Natural killer cell (primary cell): Measurements from ENCODE around the gene CGRRF1. TPM values are rescaled to one million over a fixed set of nuclear protein-coding genes. Genes with fewer than 3 reads are reported as not detected.

ENCODE experiments used
- ATAC-seq, 3 donors: fragments of 150-1000 bp in 2 of 3; fragments of 200-7000 bp in 1 of 3; cut with Tn5 transposase; 1 replicate in 1 of 3; 2 replicates in 2 of 3; pipeline ENCODE4 v1.10.0; 2021; ENCODE audit warnings: mild to moderate bottlenecking in 2 of 3, moderate library complexity in 2 of 3
- DNase-seq, 2 donors: peaks; one replicate each; pipeline versions ENCODE4 v3.0.0 to v3.0.0-alpha.2; 2013 to 2021; ENCODE audit warnings: mixed read lengths in 1 of 2
- H3K27ac ChIP-seq: one replicate; pipeline ENCODE4 v1.5.1; 2013; ENCODE audit warnings: mild to moderate bottlenecking, low read length
- H3K27me3 ChIP-seq: one replicate; pipeline ENCODE4 v1.6.1; 2013; ENCODE audit warnings: low read length; ENCODE audit not compliant: control insufficient read depth, insufficient read depth
- H3K36me3 ChIP-seq: one replicate; pipeline ENCODE4 v1.6.1; 2013; ENCODE audit warnings: low read length; ENCODE audit not compliant: control insufficient read depth, insufficient read depth
- H3K4me1 ChIP-seq: one replicate; pipeline ENCODE4 v1.6.1; 2013; ENCODE audit warnings: low read length; ENCODE audit not compliant: control insufficient read depth, insufficient read depth
- H3K4me3 ChIP-seq: one replicate; pipeline ENCODE4 v1.5.1; 2013; ENCODE audit warnings: low read length
- H3K9me3 ChIP-seq: one replicate; pipeline ENCODE4 v1.6.1; 2013; ENCODE audit warnings: low read length; ENCODE audit not compliant: control insufficient read depth, insufficient read depth
- H3K27ac Mint-ChIP-seq, 2 donors: one replicate each; pipeline ENCODE4 v1.8.0; 2022; ENCODE audit warnings: mild to moderate bottlenecking in 2 of 2, mixed read lengths in 2 of 2, moderate library complexity in 1 of 2
- H3K27me3 Mint-ChIP-seq, 2 donors: one replicate each; pipeline ENCODE4 v1.8.0; 2022; ENCODE audit warnings: low read depth in 2 of 2, mixed read lengths in 2 of 2
- H3K36me3 Mint-ChIP-seq: one replicate; pipeline ENCODE4 v1.8.0; 2022; ENCODE audit warnings: mixed read lengths
- H3K4me1 Mint-ChIP-seq, 2 donors: one replicate each; pipeline ENCODE4 v1.8.0; 2022; ENCODE audit warnings: mixed read lengths in 2 of 2
- H3K4me3 Mint-ChIP-seq: one replicate; pipeline ENCODE4 v1.8.0; 2022; ENCODE audit warnings: mild to moderate bottlenecking, moderate library complexity, mixed read lengths
- H3K9me3 Mint-ChIP-seq, 2 donors: one replicate each; pipeline ENCODE4 v1.8.0; 2022; ENCODE audit warnings: mixed read lengths in 2 of 2
- CTCF ChIP-seq: fragments of 200-600 bp; IDR thresholded peaks from one replicate; pipeline ENCODE4 v1.8.0; 2022; ENCODE audit warnings: antibody characterized with exemption
- WGBS: methylation state at CpG from one replicate; pipeline ENCODE4 v1.1.7; 2013; ENCODE audit warnings: missing lambda C conversion rate; ENCODE audit not compliant: insufficient coverage; 5-methylcytosine and 5-hydroxymethylcytosine counted together
- intact Hi-C: fragments of 100-400 bp; cut with micrococcal nuclease; formaldehyde crosslinking; loops from one replicate; pipeline ENCODE4 v1.14.2; 2022
- total RNA-seq, 4 donors: library from RNA; stranded (reverse); fragments of 120-200 nt in 1 of 4; gene quantifications; one replicate each; pipeline versions ENCODE4 v1.2.3 to v1.2.4, GENCODE V29; 2013 to 2022

Gene CGRRF1
- total RNA-seq, 3 donors from 2014 or later (not counting 1 experiment from before 2014, with no cell fraction given), result 25.4 to 30.1 (median 26.7) TPM

GRCh38 chr14:54554401-54554800, 44.7 kb downstream of the CGRRF1 start:
- no peak for TF ChIP-seq CTCF
- Histone ChIP-seq H3K9me3 (no peaks in the 10 kb centered on the region), H3K4me3 (no peak overlapping the region), H3K36me3 (no peaks in the 10 kb centered on the region), H3K27ac (no peak overlapping the region), H3K27me3 (no peaks in the 10 kb centered on the region), H3K4me1 (no peaks in the 10 kb centered on the region)
- no peaks in the 10 kb centered on the region for H3K4me1 Mint-ChIP-seq
- no peaks in the 10 kb centered on the region for H3K9me3 Mint-ChIP-seq
- no peak overlapping the region for H3K4me3 Mint-ChIP-seq
- intact Hi-C loops, result no loop called here
- H3K27ac Mint-ChIP-seq, result no peak overlapping the region
- WGBS, result 89% methylated on average over 2 of the region's 2 CpGs
- peaks cover 11 to 23% of the 10 kb centered on the region in 2 donors for H3K27me3 Mint-ChIP-seq
- DNase-seq, result no peak
- no peak for ATAC-seq
- H3K36me3 Mint-ChIP-seq, result no peaks in the 10 kb centered on the region

GRCh38 chr14:54555651-54556050, 45.9 kb downstream of the CGRRF1 start:
- Histone ChIP-seq H3K4me1 (no peaks in the 10 kb centered on the region), H3K4me3 (no peak overlapping the region), H3K27ac (no peak overlapping the region), H3K9me3 (no peaks in the 10 kb centered on the region), H3K36me3 (no peaks in the 10 kb centered on the region), H3K27me3 (no peaks in the 10 kb centered on the region)
- intact Hi-C loops, result no loop called here
- no peak for TF ChIP-seq CTCF
- Mint-ChIP-seq H3K4me1 (no peaks in the 10 kb centered on the region), H3K9me3 (no peaks in the 10 kb centered on the region), H3K27me3 (peaks cover 14 to 31% of the 10 kb centered on the region in 2 donors), H3K27ac (no peak overlapping the region), H3K36me3 (no peaks in the 10 kb centered on the region), H3K4me3 (no peak overlapping the region)
- no peak for ATAC-seq
- WGBS, result 98% methylated on average over 2 of the region's 2 CpGs
- no peak for DNase-seq

- Mint-ChIP-seq H3K4me1 (no peaks in the 10 kb centered on the region), H3K9me3 (no peaks in the 10 kb centered on the region)
- 89% methylated on average over 8 of the region's 9 CpGs for WGBS
These were observed 46.8 kb downstream of the CGRRF1 start for GRCh38 chr14:54556535-54556934.

More at GRCh38 chr14:54556535-54556934, 46.8 kb downstream of the CGRRF1 start:
- H3K27me3 Mint-ChIP-seq, result peaks cover 14 to 35% of the 10 kb centered on the region in 2 donors
- ATAC-seq (no peak), DNase-seq (no peak)
- no peaks in the 10 kb centered on the region for H3K27me3 ChIP-seq
- TF ChIP-seq CTCF, result no peak
- intact Hi-C loops, result no loop called here
- H3K27ac Mint-ChIP-seq, result no peak overlapping the region
- no peaks in the 10 kb centered on the region for H3K36me3 ChIP-seq
- no peaks in the 10 kb centered on the region for H3K4me1 ChIP-seq
- no peaks in the 10 kb centered on the region for H3K36me3 Mint-ChIP-seq
- H3K9me3 ChIP-seq, result no peaks in the 10 kb centered on the region
- no peak overlapping the region for H3K4me3 ChIP-seq
- no peak overlapping the region for H3K4me3 Mint-ChIP-seq
- no peak overlapping the region for H3K27ac ChIP-seq
